Peyer's patch (tissue), 4 donors: Measurements from ENCODE around the gene MAST4. TPM values are rescaled to one million over a fixed set of nuclear protein-coding genes. Genes with fewer than 3 reads are reported as not detected.

Source experiments
- DNase-seq, 3 donors: peaks; one replicate each; pipeline ENCODE4 v3.0.0-alpha.2; 2017 to 2019
- H3K27ac ChIP-seq, 4 donors: fragments of 200-600 bp; sonication (generic); one replicate each; pipeline ENCODE4 v1.5.1; 2016 to 2019
- H3K27me3 ChIP-seq, 2 donors: fragments of 200-600 bp; sonication (generic); one replicate each; pipeline ENCODE4 v1.5.1; 2019
- H3K36me3 ChIP-seq, 3 donors: fragments of 200-600 bp; sonication (generic); one replicate each; pipeline ENCODE4 v1.5.1; 2016 to 2019
- H3K4me1 ChIP-seq, 4 donors: fragments of 200-600 bp; sonication (generic); one replicate each; pipeline ENCODE4 v1.5.1; 2016 to 2019
- H3K4me3 ChIP-seq, 4 donors: fragments of 200-600 bp; sonication (generic); 1 replicate in 3 of 4; 2 replicates in 1 of 4; pipeline ENCODE4 v1.5.1; 2016 to 2019; ENCODE audit warnings: mild to moderate bottlenecking in 1 of 4
- H3K9me3 ChIP-seq, 4 donors: fragments of 200-600 bp; sonication (generic); one replicate each; pipeline ENCODE4 v1.5.1; 2016 to 2019; ENCODE audit warnings: mild to moderate bottlenecking in 1 of 4
- POLR2A ChIP-seq, 2 donors: fragments of 450-650 bp; IDR thresholded peaks; one replicate each; pipeline ENCODE4 v1.5.1; 2017; ENCODE audit warnings: antibody characterized with exemption in 2 of 2, mild to moderate bottlenecking in 2 of 2, moderate library complexity in 2 of 2
- total RNA-seq, 4 donors: library from RNA; depleted of rRNA; stranded (reverse); fragments of >200 nt; gene quantifications; one replicate each; pipeline ENCODE4 v1.1.0, GENCODE V29; 2016
- TF ChIP-seq, protein P1 (sequence below), 6 experiments: fragments of 450-650 bp in 4 of 6; fragments of 200-600 bp in 2 of 6; sonication (generic) in 1 of 6; IDR thresholded peaks; one replicate each; pipeline ENCODE4 v1.5.1; 2017 to 2019; ENCODE audit warnings: antibody characterized with exemption in 6 of 6, mild to moderate bottlenecking in 3 of 6, moderate library complexity in 1 of 6

The MAST4 gene
- total RNA-seq, 4 donors from 2014 or later = 20.2 to 23.1 (median 21.4) TPM

DNA sequence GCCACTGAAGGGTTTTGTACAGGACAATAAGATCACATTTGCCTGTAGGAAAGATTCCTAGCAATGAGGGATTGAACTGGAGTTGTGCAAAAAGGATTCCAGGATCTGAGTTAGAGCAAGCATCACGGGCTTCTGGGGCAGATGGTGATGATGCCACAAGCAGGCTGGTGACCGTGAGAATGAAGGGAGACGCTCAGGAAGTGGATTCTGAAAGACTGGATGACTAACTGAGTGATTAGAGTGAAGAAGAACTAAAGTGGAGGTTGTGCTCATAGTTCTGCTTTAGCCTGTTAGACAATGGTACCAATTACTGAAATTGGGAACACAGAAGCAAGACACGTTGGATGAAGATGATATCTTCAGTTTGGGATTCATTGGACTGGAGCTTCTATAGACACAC lies 432.2 kb downstream of the MAST4 start:
- TF ChIP-seq, protein P1, sequence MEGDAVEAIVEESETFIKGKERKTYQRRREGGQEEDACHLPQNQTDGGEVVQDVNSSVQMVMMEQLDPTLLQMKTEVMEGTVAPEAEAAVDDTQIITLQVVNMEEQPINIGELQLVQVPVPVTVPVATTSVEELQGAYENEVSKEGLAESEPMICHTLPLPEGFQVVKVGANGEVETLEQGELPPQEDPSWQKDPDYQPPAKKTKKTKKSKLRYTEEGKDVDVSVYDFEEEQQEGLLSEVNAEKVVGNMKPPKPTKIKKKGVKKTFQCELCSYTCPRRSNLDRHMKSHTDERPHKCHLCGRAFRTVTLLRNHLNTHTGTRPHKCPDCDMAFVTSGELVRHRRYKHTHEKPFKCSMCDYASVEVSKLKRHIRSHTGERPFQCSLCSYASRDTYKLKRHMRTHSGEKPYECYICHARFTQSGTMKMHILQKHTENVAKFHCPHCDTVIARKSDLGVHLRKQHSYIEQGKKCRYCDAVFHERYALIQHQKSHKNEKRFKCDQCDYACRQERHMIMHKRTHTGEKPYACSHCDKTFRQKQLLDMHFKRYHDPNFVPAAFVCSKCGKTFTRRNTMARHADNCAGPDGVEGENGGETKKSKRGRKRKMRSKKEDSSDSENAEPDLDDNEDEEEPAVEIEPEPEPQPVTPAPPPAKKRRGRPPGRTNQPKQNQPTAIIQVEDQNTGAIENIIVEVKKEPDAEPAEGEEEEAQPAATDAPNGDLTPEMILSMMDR (IDR thresholded peaks at IDR 0.05) = no peak
- TF ChIP-seq POLR2A (IDR thresholded peaks at IDR 0.05) = no peak
- H3K4me1 ChIP-seq = peaks cover 0 to 11% (median under 1%) of the 10 kb centered on the region in 4 donors
- H3K4me3 ChIP-seq = no peak overlapping the region
- no peaks in the 10 kb centered on the region for H3K36me3 ChIP-seq
- H3K27me3 ChIP-seq = no peaks in the 10 kb centered on the region
- H3K27ac ChIP-seq = no peak overlapping the region
- DNase-seq = no peak
- no peaks in the 10 kb centered on the region for H3K9me3 ChIP-seq

DNA sequence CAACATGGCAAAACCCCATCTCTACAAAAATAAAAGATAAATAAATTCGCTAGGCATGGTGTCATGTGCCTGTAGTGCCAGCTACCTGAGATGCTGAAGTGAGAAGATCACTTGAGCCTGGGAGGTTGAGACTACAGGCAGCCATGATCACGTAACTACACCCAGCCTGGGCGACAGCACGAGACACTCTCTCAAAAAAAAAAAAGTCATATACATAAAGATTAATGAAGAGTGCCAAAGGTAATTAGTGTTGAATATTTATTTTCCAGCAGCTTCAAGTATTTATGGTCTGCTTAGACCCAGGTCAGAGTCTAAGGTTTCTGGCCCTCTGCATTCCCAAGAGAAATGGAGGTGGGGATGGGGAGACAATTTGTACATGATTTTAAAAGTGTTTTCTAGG lies 432.7 kb downstream of the MAST4 start:
- no peak for TF ChIP-seq POLR2A (IDR thresholded peaks at IDR 0.05)
- TF ChIP-seq, protein P1 (IDR thresholded peaks at IDR 0.05) = no peak
- H3K27ac ChIP-seq = no peak overlapping the region
- H3K4me3 ChIP-seq = no peak overlapping the region
- no peak for DNase-seq
- H3K9me3 ChIP-seq = no peaks in the 10 kb centered on the region
- H3K36me3 ChIP-seq = no peaks in the 10 kb centered on the region
- no peaks in the 10 kb centered on the region for H3K27me3 ChIP-seq
- peaks cover 0 to 11% (median 2%) of the 10 kb centered on the region in 4 donors for H3K4me1 ChIP-seq

DNA sequence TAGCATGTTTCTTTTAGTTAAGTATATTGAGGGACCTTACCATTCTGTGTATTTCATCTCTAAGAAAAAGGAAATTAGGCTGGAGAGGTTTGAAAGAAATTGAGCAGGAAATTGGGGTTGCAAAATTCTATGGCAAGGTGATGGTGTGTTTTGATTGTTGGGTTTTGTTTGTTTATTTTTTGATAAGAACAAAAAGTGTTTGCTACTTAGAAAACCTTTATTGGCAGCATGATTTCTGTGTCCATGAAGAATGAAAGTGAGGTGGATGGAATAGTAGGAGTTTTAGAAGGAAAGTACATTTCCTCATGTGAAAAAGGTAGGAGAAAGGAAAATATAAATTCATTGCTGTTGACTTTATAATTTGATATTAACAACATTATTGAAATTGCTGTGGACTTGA lies 433.3 kb downstream of the MAST4 start:
- DNase-seq = no peak
- no peak overlapping the region for H3K4me3 ChIP-seq
- TF ChIP-seq, protein P1 (IDR thresholded peaks at IDR 0.05) = no peak
- no peak for TF ChIP-seq POLR2A (IDR thresholded peaks at IDR 0.05)
- H3K27ac ChIP-seq = no peak overlapping the region
- H3K4me1 ChIP-seq = peaks cover 0 to 11% (median 2%) of the 10 kb centered on the region in 4 donors
- H3K9me3 ChIP-seq = no peaks in the 10 kb centered on the region
- no peaks in the 10 kb centered on the region for H3K27me3 ChIP-seq
- no peaks in the 10 kb centered on the region for H3K36me3 ChIP-seq

DNA sequence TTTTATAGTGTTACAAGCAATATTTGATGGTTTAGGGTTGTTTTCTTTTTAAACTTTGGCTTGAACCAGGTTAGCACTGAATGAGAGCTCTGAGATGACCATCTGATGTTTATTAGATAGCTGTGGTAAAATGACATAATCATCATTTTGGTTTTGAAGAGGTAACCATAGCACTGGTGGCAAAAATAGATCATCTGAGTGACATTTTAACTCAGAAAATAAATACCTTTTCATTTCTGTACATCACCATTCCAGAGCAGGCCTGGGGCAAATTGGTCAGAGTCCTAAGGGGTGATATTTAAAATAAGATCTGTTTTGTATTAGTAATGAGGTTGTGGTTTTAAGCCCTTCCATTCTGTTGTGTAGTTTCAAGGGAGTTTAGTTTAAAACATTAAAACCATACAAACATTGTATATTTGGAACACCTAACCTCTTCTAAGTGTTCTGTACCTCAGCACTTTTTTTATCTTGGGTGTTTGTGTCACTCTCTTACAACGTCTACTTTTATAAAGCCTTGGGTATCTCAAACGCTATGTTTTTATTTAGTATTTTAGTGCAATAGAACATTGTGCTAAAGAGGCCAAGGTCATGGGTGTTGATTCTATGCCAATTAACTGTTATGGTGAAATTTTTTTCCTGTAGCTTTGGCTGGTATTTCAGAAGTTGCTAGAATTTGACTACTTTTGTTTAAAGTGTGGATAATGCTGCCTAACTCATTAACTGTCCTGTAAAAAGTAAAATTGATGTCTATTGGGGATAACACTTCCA lies 434.3 kb downstream of the MAST4 start:
- Histone ChIP-seq H3K9me3 (no peaks in the 10 kb centered on the region), H3K36me3 (no peaks in the 10 kb centered on the region), H3K27me3 (no peaks in the 10 kb centered on the region), H3K27ac (no peak overlapping the region), H3K4me1 (peaks cover 0 to 11% (median 2%) of the 10 kb centered on the region in 4 donors), H3K4me3 (no peak overlapping the region)
- DNase-seq = no peak
- no peak for TF ChIP-seq POLR2A (IDR thresholded peaks at IDR 0.05)
- TF ChIP-seq, protein P1 (IDR thresholded peaks at IDR 0.05) = no peak

DNA sequence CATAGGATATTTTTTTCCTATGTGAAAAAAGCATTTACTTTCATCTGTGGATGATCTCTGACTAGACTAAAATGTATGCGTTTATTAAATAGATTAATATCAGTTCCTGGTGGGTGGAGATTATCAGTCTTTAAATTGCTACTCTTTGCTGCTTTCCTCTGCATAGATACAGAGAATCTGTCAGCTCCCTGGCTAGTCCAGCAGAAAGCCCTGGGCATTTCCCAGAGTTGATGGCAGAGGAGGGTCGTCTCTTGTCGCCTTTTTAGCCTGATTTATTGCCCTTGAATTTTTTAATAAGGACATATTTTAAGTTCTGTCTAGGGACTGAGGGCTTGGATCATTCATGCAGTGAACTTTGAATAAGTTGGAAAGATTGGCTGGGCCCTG lies 434.9 kb downstream of the MAST4 start:
- peaks cover 0 to 11% (median 2%) of the 10 kb centered on the region in 4 donors for H3K4me1 ChIP-seq
- no peaks in the 10 kb centered on the region for H3K9me3 ChIP-seq
- no peak overlapping the region for H3K27ac ChIP-seq
- no peak for DNase-seq
- TF ChIP-seq, protein P1 (IDR thresholded peaks at IDR 0.05) = no peak
- no peak for TF ChIP-seq POLR2A (IDR thresholded peaks at IDR 0.05)
- no peaks in the 10 kb centered on the region for H3K27me3 ChIP-seq
- H3K36me3 ChIP-seq = no peaks in the 10 kb centered on the region
- H3K4me3 ChIP-seq = no peak overlapping the region
